ENCODE measurements around the gene LMOD2. TPM values are rescaled to one million over a fixed set of nuclear protein-coding genes. Genes with fewer than 3 reads are reported as not detected.

Gene LMOD2
- total RNA-seq, 3 donors from 2014 or later: 0.63 TPM; not detected in 2

DNA sequence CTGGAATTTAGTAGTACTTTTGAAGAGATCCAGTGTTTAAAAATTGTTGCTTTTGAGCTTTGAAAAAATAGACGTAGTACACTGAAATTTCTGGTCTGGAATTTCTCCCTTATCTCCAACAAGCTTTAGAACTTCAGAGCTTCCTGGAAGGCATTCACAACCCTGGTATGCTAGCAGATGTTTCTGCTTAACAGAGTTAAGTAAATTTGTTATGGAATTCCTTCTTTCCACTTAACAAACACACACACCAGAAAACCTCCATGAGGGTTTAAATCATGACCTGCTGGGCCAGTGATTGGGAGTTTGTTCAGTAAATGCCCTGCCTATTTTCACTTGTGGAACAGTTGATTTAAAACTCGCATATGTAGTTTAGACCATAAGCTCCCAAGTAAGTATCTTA is 40.3 kb upstream of the LMOD2 start:
- Histone ChIP-seq H3K36me3 (ENCODE audit: low read depth) (no peaks in the 10 kb centered on the region), H3K4me3 (no peak overlapping the region), H3K9me3 (no peaks in the 10 kb centered on the region), H3K4me1 (ENCODE audit: low read depth) (no peaks in the 10 kb centered on the region)
- DNase-seq (no peak), ATAC-seq (no peak)
- intact Hi-C loops (cut with DNase I, micrococcal nuclease): no loop called here
- TF ChIP-seq CTCF (IDR thresholded peaks at IDR 0.05): no peak

DNA sequence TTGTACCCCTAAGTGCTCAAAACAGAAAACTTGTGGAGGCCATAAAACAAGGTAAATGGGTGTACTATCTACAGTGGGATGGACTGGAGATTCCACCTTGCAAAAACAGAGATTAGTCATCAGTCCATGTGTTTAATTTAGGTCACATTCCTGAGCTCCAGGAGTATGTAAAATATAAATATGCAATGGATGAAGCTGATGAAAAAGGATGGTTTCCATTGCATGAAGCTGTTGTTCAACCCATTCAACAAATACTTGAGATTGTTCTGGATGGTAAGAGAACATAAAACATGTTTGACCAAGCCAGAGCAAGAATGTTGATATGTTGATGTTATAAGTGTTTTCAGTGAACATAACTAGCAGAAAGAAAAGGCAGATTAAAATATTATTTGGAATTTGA is 39.4 kb upstream of the LMOD2 start:
- intact Hi-C loops (cut with DNase I, micrococcal nuclease): no loop called here
- DNase-seq (no peak), ATAC-seq (no peak)
- Histone ChIP-seq H3K36me3 (ENCODE audit: low read depth) (no peaks in the 10 kb centered on the region), H3K4me3 (no peak overlapping the region), H3K9me3 (no peaks in the 10 kb centered on the region), H3K4me1 (ENCODE audit: low read depth) (no peaks in the 10 kb centered on the region)
- TF ChIP-seq CTCF (IDR thresholded peaks at IDR 0.05): no peak

GRCh38 chr7:123621707-123622106 is 34.0 kb upstream of the LMOD2 start:
- ATAC-seq: no peak
- no peaks in the 10 kb centered on the region for H3K4me1 ChIP-seq (ENCODE audit: low read depth)
- no peak for DNase-seq
- no peaks in the 10 kb centered on the region for H3K9me3 ChIP-seq
- intact Hi-C loops (cut with DNase I, micrococcal nuclease): no loop called here
- no peak for TF ChIP-seq CTCF (IDR thresholded peaks at IDR 0.05)
- H3K4me3 ChIP-seq: no peak overlapping the region
- no peaks in the 10 kb centered on the region for H3K36me3 ChIP-seq (ENCODE audit: low read depth)

- Histone ChIP-seq H3K4me3 (no peak overlapping the region), H3K9me3 (no peaks in the 10 kb centered on the region), H3K36me3 (ENCODE audit: low read depth) (no peaks in the 10 kb centered on the region), H3K4me1 (ENCODE audit: low read depth) (no peaks in the 10 kb centered on the region)
- ATAC-seq (peak; percentile 80), DNase-seq (peak in 1 of 3 donors; percentile 29)
- TF ChIP-seq CTCF (IDR thresholded peaks at IDR 0.05): no peak
- intact Hi-C loops (cut with DNase I, micrococcal nuclease): no loop called here
Observed at GRCh38 chr7:123622660-123623386, 32.8 kb upstream of the LMOD2 start.

GRCh38 chr7:123624527-123625183 is 31.0 kb upstream of the LMOD2 start:
- ATAC-seq (peak; percentile 44), DNase-seq (peak in 2 of 3 donors; percentile 36)
- Histone ChIP-seq H3K36me3 (ENCODE audit: low read depth) (no peaks in the 10 kb centered on the region), H3K4me3 (no peak overlapping the region), H3K4me1 (ENCODE audit: low read depth) (no peaks in the 10 kb centered on the region), H3K9me3 (no peaks in the 10 kb centered on the region)
- no peak for TF ChIP-seq CTCF (IDR thresholded peaks at IDR 0.05)
- intact Hi-C loops (cut with DNase I, micrococcal nuclease): no loop called here
